HTR-8/SVneo (cell line): ENCODE measurements around the gene SLC27A4.

Experiments used
- DNase-seq: peaks from one replicate; pipeline ENCODE4 v3.0.0; 2011; ENCODE audit warnings: low spot score, mixed read lengths; ENCODE audit not compliant: insufficient read length
- FAIRE-seq: peaks from 2 replicates; lab custom pipeline; 2011; peaks lifted over from hg19 to GRCh38; lab: Jason Lieb, UNC

SLC27A4 gene

DNA sequence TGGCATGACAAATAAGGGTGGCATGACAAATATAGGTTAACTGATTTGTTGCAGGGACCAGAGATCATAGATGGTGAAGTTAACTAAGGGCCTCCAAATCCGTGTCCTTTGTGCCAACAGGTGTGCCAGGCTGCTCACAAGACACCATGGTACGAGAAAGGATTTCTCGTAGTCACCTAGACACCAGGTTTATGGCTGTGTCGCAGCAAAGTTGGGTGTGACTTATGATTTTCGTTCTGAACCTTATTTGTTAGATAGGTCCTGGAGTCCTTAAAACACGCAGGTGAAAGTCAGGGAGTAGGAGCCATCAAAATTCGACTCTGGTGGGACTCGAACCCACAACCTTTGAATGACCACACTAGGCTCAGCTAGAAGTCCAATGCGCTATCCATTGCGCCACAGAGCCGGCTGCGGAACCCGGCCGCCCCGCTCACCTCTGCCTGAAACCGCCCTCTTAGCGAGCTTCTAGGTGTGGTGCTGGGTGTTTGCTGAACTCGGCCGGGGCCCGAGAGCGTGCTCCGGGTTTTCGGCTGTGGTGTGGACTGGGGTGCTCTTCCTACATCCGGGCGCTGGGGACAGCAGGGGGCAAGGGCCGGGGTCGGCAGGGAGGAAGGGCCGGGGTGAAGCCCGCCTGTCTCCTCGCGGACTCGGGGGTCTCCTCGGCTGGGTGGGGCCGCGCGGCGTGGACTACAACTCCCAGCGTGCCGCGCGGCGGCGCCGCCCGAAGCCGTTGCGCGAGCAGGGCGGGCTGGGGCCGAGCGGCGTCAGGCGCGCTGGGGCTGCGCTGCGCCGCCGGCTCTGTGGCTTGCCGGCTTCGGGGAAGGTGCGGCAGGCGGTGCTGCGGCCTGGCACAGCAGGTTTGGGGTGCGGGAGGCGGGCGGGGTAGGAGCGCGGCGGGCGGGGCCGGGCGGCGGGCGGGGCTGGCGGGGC lies at the start of gene SLC27A4:
SLC27A4 (plus strand) TSS at position 767 of the 930 bp plus-strand sequence. CDS start 2,606 bp downstream, outside the sequence.
- DNase-seq: peak; percentile 69

DNA sequence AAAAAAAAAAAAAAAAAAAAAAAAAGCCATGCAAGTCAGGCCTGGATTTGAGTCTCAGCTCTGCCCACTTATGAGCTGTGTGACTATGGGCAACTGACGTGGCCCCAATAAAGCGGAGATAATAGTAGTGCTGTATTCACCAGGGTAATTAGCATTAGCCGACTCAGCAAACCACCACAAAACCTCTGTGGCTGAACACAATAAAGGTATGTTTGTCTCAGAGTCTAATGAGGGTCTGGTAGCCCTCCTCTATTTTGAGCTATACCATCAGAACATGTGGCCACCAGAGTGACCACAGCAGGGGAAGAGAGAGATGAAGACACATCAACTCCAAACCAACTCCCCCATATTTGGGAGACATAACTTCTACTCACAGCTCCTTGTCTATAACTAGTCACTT lies 48.3 kb upstream of the SLC27A4 start:
- DNase-seq (no peak), FAIRE-seq (no peak)

More for the DNA sequence above, at the start of gene SLC27A4:
- no peak for FAIRE-seq

- DNase-seq (no peak), FAIRE-seq (no peak)
Observed at GRCh38 chr9:128293091-128293490, 47.2 kb upstream of the SLC27A4 start.

DNA sequence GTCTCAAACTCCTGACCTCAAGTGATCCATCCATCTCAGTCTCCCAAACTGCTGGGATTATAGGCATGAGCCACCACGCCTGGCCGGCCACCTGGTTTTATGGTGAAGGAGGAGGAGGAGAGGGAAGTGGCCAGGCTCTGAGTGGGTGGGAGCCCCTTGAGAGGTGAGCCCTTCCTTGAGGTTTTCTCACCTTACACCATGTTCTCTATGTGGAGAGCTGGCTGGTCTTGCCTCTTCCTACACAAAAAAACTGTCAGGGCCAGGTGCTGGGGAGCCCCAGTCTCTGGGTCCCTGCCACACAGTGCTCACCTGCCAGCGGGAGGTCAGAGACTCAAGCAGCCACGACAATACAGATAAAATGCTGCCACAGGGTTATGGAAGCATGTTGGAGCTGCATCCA lies 46.2 kb upstream of the SLC27A4 start:
- DNase-seq (no peak), FAIRE-seq (no peak)

DNA sequence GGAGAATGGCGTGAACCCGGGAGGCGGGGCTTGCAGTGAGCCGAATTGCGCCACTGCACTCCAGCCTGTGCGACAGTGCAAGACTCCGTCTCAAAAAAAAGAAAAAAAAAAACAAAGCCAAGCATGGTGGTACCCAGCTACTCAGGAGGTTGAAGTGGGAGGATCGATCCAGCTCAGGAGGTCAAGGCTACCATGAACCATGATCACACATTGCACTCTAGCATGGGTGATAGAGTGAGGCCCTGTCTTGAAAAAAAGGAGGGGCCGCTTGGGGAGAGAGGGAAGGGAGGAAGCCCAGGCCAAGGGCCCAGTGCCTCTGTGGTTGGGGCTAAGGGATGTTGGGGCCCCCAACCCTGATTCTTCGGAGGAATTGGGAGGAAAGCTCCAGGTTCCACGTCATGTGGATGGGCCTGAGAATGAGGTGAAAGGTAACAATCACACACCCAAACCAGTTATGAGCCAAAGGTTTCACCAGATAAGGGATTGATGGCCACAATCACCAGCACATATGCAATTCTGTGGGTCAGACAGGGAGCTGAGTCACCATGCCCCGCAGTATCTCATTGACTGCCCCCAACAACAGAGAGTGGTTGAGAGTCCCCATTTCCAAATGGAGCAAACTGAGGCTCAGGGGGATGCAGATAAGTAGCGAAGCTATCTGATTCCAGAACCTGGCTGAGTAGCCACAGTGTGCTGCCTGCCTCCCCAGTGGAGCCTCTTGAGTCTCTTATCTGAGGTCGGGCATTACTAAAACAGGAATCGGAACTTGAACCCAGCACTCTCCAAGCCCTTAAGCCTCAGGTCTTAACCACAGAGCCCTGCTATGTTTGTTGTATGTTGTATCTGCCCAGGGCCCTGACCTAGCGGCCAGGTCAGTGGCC lies 43.7 kb upstream of the SLC27A4 start:
- DNase-seq (no peak), FAIRE-seq (no peak)

DNA sequence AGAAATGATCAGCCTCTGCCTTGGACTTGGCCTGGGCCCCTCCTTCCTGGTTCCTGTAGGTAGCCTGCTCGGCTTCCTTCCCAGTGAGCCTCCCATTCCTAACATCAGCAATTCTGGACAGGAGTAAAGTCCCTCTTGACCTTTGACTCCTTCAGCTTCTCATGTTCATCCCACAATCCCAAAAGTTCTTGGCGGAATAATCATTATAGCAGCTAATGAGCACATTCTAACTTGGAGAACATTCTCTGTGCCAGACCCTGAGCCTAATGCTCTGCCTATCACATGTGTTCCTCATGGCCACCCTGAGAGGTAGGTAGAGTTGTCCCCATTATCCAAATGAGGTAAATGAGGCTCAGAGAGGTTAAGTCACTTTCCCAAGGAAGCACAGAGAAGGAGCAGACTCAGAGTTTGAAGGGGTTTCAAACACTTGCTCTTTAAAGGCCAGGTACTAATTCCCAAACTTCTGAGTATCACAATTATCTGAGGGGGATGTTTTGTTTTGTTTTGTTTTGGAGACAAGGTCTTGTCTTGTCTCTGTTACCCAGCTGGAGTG lies 43.0 kb upstream of the SLC27A4 start:
- FAIRE-seq: no peak
- no peak for DNase-seq

- FAIRE-seq (no peak), DNase-seq (no peak)
Observed at GRCh38 chr9:128298535-128299482, 41.5 kb upstream of the SLC27A4 start.

DNA sequence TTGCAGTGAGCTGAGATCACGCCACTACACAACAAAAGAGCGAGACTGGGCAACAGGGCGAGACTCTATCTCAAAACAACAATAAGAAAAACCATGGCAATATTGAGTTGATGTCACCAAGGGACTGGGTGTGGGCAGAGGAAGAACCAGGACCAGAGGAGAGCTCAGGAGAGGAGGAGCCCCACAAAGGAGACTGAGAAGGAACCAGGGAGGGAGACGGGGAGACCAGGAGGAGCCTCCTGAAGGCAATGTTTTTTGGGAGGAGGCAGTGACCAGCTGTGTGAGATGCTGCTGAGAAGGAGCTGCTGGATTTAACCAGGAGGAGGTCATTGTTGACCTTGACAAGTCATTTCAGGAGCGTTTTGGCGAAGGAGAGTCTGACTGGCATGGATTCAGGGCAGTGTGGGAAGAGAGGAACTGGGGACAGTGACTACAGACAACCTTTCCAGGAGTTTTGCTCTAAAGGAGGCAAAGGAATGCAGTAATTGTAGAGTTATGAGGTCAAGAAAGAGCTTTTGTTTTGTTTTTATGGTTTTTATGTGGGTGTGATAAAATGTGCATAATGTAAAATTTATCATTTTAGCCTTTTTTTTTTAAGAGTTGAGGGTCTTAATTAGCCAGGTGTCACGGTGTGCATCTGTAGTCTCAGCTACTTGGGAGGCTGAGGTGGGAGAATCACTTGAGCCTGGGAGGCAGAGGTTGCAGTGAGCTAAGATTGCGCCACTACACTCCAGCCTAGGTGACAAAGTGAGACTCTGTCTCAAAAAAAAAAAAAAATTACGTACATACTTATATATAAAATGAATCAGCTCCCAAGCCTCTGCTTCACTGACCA lies 36.0 kb upstream of the SLC27A4 start:
- FAIRE-seq (no peak), DNase-seq (no peak)

GRCh38 chr9:128304971-128305288 lies 35.4 kb upstream of the SLC27A4 start:
- FAIRE-seq (no peak), DNase-seq (no peak)

DNA sequence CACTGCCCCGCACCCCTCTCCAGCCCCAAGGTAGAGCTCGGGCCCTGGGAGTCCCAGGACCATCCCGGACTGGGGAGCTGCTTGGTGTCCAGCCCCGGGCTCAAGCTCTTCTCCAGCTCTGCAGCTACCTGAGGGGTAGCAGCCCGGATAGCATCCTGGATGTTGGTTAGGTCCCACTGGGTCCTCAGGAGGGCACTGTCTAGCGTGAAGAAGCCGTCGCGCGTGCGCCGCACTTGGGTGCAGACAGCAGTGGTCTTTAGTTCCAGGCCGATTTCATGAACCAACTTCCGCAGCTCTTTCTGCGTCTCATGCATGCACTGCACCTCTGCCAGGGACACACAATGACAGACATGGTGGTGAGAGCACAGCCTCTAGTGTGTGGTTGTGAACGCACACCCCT lies 30.8 kb upstream of the SLC27A4 start:
- FAIRE-seq: no peak
- no peak for DNase-seq

- no peak for FAIRE-seq
Observed at GRCh38 chr9:128310461-128310860, 29.9 kb upstream of the SLC27A4 start.

DNA sequence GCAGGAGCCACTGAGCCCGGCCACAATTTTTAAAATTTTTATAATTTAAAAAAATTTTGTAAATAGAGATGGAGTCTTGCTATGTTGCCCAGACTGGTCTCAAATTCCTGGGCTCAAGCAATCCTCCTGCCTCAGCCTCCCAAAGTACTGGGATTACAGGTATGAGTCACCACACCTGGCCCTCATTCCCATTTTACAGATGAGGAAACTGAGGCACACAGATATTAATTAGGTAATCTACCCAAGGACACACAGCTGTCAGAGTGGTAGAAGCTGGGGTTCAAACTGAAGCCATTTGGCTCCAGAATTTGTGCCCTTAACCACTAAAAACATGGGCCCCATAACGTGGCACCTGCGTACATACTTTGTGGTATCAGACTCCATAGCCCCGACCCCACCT lies 25.6 kb upstream of the SLC27A4 start:
- no peak for FAIRE-seq

More at GRCh38 chr9:128310461-128310860, 29.9 kb upstream of the SLC27A4 start:
- DNase-seq: no peak

GRCh38 chr9:128316421-128316820 lies 23.9 kb upstream of the SLC27A4 start:
- DNase-seq (no peak), FAIRE-seq (no peak)

More for the DNA sequence above, 25.6 kb upstream of the SLC27A4 start:
- no peak for DNase-seq

GRCh38 chr9:128317629-128318028 lies 22.7 kb upstream of the SLC27A4 start:
- FAIRE-seq: no peak
- DNase-seq: no peak

GRCh38 chr9:128321343-128321742 lies 19.0 kb upstream of the SLC27A4 start:
- DNase-seq (no peak), FAIRE-seq (no peak)

DNA sequence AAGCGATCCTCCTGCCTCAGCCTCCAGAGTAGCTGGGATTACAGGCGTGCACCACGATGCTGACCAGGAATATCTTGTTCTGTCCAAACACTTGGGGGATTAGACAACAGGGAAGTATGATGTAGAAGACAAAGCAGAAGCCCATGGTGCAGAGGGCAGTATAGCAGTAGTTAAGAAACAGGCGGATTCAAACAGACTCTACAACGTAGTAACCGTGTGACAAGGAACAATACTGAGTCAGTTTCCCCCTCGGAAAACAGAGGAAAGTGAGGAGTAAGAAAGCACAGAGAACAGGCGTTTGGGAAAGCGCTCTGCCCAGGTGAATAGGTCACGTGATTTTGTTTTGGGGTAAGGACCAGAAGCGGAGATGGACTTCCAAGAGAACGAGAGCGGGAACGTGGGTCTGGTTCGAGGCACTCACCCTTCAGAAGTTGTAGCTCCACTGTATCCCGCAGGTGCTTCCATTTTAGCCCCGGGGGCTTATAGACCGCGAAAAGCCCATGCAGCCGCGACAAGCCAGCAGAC lies 18.4 kb upstream of the SLC27A4 start:
- FAIRE-seq: no peak
- no peak for DNase-seq

- peak; percentile 89 for DNase-seq
- FAIRE-seq: no peak
Observed at GRCh38 chr9:128322404-128323211, 17.7 kb upstream of the SLC27A4 start, which contains the start of the genes COQ4 and TRUB2. TSS of gene COQ4 (plus strand) at chr9:128322839. CDS start at chr9:128322859, 20 bp downstream. TSS of gene TRUB2 (minus strand) at chr9:128322447. CDS start at chr9:128322408, 39 bp downstream.
